SK-N-SH treated with all-trans-retinoic acid at 6 μM for 48 hours (cell line): ENCODE results near the gene PPM1H.

ENCODE experiments used
- ARNTL ChIP-seq: fragments of 450-650 bp; formaldehyde crosslinking; IDR thresholded peaks from 2 replicates; pipeline ENCODE4 v1.5.0; 2020; ENCODE audit warnings: low read depth, mild to moderate bottlenecking, moderate library complexity, borderline replicate concordance
- CREB5 ChIP-seq: fragments of 250-450 bp; sonication (Bioruptor Pico); IDR thresholded peaks from 2 replicates; pipeline ENCODE4 v1.5.1; 2020; ENCODE audit warnings: low read depth, mild to moderate bottlenecking, moderate library complexity
- CSDC2 ChIP-seq: fragments of 250-450 bp; sonication (Bioruptor Pico); IDR thresholded peaks from 2 replicates; pipeline ENCODE4 v1.5.0; 2020; ENCODE audit warnings: mild to moderate bottlenecking, moderate library complexity
- ISL1 ChIP-seq: fragments of 250-450 bp; sonication (Bioruptor Pico); IDR thresholded peaks from 2 replicates; pipeline ENCODE4 v2.1.2; 2022; ENCODE audit warnings: mild to moderate bottlenecking, moderate library complexity
- OSR1 ChIP-seq: fragments of 250-450 bp; sonication (Bioruptor Pico); IDR thresholded peaks from 2 replicates; pipeline ENCODE4 v1.8.0; 2022; ENCODE audit warnings: moderate library complexity, mild to moderate bottlenecking, inconsistent platforms
- RARB ChIP-seq: fragments of 250-450 bp; sonication (Bioruptor Pico); IDR thresholded peaks from 2 replicates; pipeline ENCODE4 v1.8.0; 2021; ENCODE audit warnings: mild to moderate bottlenecking, moderate library complexity
- TOX ChIP-seq: fragments of 250-450 bp; sonication (Bioruptor Pico); IDR thresholded peaks from 2 replicates; pipeline ENCODE4 v1.8.0; 2021; ENCODE audit warnings: mild to moderate bottlenecking, moderate library complexity, borderline replicate concordance
- ZC3H10 ChIP-seq: fragments of 250-450 bp; sonication (Bioruptor Pico); IDR thresholded peaks from 2 replicates; pipeline ENCODE4 v1.5.1; 2021; ENCODE audit warnings: mild to moderate bottlenecking, moderate library complexity
- ZFP30 ChIP-seq: fragments of 450-650 bp; formaldehyde crosslinking; IDR thresholded peaks from 2 replicates; pipeline ENCODE4 v1.5.0; 2022; ENCODE audit warnings: mild to moderate bottlenecking, moderate library complexity
- ZNF565 ChIP-seq: fragments of 450-650 bp; formaldehyde crosslinking; conservative IDR thresholded peaks from 2 replicates; pipeline ENCODE4 v1.5.0; 2020; ENCODE audit warnings: low read depth, mild to moderate bottlenecking, moderate library complexity
- TF ChIP-seq, protein P1 (sequence below): fragments of 250-450 bp; sonication (Bioruptor Pico); IDR thresholded peaks from 2 replicates; pipeline ENCODE4 v1.5.1; 2021; ENCODE audit warnings: mild to moderate bottlenecking, moderate library complexity
- TF ChIP-seq, protein P2 (sequence below): fragments of 250-450 bp; sonication (Bioruptor Pico); IDR thresholded peaks from 2 replicates; pipeline ENCODE4 v1.8.0; 2021; ENCODE audit warnings: low read depth, mild to moderate bottlenecking, moderate library complexity, borderline replicate concordance
- TF ChIP-seq, protein P3 (sequence below): fragments of 250-450 bp; sonication (Bioruptor Pico); IDR thresholded peaks from 2 replicates; pipeline ENCODE4 v1.8.0; 2020; ENCODE audit warnings: mild to moderate bottlenecking, moderate library complexity, borderline replicate concordance
- TF ChIP-seq, protein P4 (sequence below): fragments of 250-450 bp; sonication (Bioruptor Pico); IDR thresholded peaks from 2 replicates; pipeline ENCODE4 v1.5.0; 2020; ENCODE audit warnings: mild to moderate bottlenecking, moderate library complexity

GRCh38 chr12:62886796-62887195 is 48.2 kb downstream of the PPM1H start:
- TF ChIP-seq, protein P1, sequence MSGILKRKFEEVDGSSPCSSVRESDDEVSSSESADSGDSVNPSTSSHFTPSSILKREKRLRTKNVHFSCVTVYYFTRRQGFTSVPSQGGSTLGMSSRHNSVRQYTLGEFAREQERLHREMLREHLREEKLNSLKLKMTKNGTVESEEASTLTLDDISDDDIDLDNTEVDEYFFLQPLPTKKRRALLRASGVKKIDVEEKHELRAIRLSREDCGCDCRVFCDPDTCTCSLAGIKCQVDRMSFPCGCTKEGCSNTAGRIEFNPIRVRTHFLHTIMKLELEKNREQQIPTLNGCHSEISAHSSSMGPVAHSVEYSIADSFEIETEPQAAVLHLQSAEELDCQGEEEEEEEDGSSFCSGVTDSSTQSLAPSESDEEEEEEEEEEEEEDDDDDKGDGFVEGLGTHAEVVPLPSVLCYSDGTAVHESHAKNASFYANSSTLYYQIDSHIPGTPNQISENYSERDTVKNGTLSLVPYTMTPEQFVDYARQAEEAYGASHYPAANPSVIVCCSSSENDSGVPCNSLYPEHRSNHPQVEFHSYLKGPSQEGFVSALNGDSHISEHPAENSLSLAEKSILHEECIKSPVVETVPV (CRISPR knock-in tag) = no peak
- no peak for TF ChIP-seq ZFP30
- TF ChIP-seq ZNF565 (CRISPR knock-in tag) = no peak
- no peak for TF ChIP-seq ARNTL (CRISPR knock-in tag)
- TF ChIP-seq TOX (CRISPR knock-in tag) = no peak
- no peak for TF ChIP-seq ISL1 (CRISPR knock-in tag)
- TF ChIP-seq, protein P2, sequence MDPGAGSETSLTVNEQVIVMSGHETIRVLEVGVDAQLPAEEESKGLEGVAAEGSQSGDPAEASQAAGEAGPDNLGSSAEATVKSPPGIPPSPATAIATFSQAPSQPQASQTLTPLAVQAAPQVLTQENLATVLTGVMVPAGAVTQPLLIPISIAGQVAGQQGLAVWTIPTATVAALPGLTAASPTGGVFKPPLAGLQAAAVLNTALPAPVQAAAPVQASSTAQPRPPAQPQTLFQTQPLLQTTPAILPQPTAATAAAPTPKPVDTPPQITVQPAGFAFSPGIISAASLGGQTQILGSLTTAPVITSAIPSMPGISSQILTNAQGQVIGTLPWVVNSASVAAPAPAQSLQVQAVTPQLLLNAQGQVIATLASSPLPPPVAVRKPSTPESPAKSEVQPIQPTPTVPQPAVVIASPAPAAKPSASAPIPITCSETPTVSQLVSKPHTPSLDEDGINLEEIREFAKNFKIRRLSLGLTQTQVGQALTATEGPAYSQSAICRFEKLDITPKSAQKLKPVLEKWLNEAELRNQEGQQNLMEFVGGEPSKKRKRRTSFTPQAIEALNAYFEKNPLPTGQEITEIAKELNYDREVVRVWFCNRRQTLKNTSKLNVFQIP (CRISPR knock-in tag) = no peak
- no peak for TF ChIP-seq ZC3H10 (CRISPR knock-in tag)
- TF ChIP-seq OSR1 = no peak
- no peak for TF ChIP-seq CSDC2 (CRISPR knock-in tag)
- TF ChIP-seq, protein P3, sequence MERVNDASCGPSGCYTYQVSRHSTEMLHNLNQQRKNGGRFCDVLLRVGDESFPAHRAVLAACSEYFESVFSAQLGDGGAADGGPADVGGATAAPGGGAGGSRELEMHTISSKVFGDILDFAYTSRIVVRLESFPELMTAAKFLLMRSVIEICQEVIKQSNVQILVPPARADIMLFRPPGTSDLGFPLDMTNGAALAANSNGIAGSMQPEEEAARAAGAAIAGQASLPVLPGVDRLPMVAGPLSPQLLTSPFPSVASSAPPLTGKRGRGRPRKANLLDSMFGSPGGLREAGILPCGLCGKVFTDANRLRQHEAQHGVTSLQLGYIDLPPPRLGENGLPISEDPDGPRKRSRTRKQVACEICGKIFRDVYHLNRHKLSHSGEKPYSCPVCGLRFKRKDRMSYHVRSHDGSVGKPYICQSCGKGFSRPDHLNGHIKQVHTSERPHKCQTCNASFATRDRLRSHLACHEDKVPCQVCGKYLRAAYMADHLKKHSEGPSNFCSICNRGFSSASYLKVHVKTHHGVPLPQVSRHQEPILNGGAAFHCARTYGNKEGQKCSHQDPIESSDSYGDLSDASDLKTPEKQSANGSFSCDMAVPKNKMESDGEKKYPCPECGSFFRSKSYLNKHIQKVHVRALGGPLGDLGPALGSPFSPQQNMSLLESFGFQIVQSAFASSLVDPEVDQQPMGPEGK = no peak
- no peak for TF ChIP-seq RARB
- TF ChIP-seq, protein P4, sequence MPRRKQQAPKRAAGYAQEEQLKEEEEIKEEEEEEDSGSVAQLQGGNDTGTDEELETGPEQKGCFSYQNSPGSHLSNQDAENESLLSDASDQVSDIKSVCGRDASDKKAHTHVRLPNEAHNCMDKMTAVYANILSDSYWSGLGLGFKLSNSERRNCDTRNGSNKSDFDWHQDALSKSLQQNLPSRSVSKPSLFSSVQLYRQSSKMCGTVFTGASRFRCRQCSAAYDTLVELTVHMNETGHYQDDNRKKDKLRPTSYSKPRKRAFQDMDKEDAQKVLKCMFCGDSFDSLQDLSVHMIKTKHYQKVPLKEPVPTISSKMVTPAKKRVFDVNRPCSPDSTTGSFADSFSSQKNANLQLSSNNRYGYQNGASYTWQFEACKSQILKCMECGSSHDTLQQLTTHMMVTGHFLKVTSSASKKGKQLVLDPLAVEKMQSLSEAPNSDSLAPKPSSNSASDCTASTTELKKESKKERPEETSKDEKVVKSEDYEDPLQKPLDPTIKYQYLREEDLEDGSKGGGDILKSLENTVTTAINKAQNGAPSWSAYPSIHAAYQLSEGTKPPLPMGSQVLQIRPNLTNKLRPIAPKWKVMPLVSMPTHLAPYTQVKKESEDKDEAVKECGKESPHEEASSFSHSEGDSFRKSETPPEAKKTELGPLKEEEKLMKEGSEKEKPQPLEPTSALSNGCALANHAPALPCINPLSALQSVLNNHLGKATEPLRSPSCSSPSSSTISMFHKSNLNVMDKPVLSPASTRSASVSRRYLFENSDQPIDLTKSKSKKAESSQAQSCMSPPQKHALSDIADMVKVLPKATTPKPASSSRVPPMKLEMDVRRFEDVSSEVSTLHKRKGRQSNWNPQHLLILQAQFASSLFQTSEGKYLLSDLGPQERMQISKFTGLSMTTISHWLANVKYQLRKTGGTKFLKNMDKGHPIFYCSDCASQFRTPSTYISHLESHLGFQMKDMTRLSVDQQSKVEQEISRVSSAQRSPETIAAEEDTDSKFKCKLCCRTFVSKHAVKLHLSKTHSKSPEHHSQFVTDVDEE = no peak
- no peak for TF ChIP-seq CREB5 (CRISPR knock-in tag)
